SK-N-MC (cell line): ENCODE measurements around the gene RGS21.
A peak's percentile ranks its signal among the peaks of the same experiment; 100 is the strongest.
"Not testable (repeated sequence)": the region's sequence is repeated elsewhere in the genome, so short reads cannot be mapped to it uniquely, and the experiment has no call there.

Source experiments
- DNase-seq: peaks from one replicate; pipeline ENCODE4 v3.0.0-alpha.2; 2011; ENCODE audit warnings: low read depth, low spot score
- H3K27ac ChIP-seq: fragments of 200-600 bp; sonication (generic); 2 replicates; pipeline ENCODE4 v1.5.1; 2016; ENCODE audit warnings: mixed run types
- H3K36me3 ChIP-seq: fragments of 200-600 bp; sonication (generic); 2 replicates; pipeline ENCODE4 v1.6.1; 2017; ENCODE audit warnings: antibody characterized with exemption, low read length, mixed read lengths; ENCODE audit not compliant: insufficient read depth
- H3K4me3 ChIP-seq: fragments of 200-600 bp; sonication (generic); 2 replicates; pipeline ENCODE4 v1.5.1; 2016
- H3K9ac ChIP-seq: fragments of 200-600 bp; sonication (generic); 2 replicates; pipeline ENCODE4 v1.8.0; 2017; ENCODE audit warnings: mixed run types, mixed read lengths; ENCODE audit not compliant: insufficient read length
- H3K9me3 ChIP-seq: fragments of 200-600 bp; sonication (generic); 2 replicates; pipeline ENCODE4 v1.6.1; 2017; ENCODE audit warnings: low read depth, mild to moderate bottlenecking, antibody characterized with exemption, low read length, moderate library complexity, mixed read lengths
- EZH2 ChIP-seq: fragments of 200-600 bp; sonication (generic); IDR thresholded peaks from one replicate; pipeline ENCODE4 v1.6.1; 2017; ENCODE audit warnings: antibody characterized with exemption
- FOXP2 ChIP-seq: optimal IDR thresholded peaks from 2 replicates; pipeline ENCODE3; 2011; ENCODE audit warnings: mild to moderate bottlenecking, moderate library complexity; ENCODE audit not compliant: insufficient read depth; ENCODE audit errors: extremely low read length, control extremely low read depth
- POLR2AphosphoS5 ChIP-seq: IDR thresholded peaks from 2 replicates; pipeline ENCODE4 v1.6.1; 2012; ENCODE audit warnings: mild to moderate bottlenecking, low read depth, low read length, borderline replicate concordance

The RGS21 gene

DNA sequence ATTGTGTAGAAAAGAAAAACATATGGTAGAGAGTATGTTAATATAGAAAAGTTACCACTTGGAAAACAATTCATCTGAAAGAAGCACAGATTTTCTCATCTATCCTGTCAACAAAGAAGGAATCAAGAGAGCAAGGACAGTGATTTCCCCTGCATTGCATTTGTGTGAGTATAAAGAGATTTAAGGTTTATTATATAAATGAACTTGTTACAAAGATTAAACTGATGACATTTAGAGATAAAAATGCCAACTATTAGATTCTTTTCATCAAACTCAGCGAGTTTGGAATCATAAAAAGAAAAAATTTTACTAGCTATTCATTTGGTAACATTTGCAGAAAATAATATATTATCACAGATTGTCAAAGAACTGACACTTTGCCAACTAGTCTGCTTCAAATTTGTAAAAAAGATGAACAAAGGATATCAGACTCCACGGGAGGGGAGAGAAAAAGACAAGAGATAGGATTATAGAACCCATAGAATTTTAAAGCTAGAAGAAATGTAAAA lies at the start of gene RGS21:
Gene RGS21, plus strand, starts transcription at position 51 of the 509 bp plus-strand sequence. CDS start 26,045 bp downstream, outside the sequence.
- Histone ChIP-seq H3K27ac (peak within 1 kb of the TSS; percentile 70), H3K9ac (no peak within 1 kb of the TSS), H3K36me3 (no peaks in the 10 kb centered on the region), H3K9me3 (no peaks in the 10 kb centered on the region), H3K4me3 (peak within 1 kb of the TSS; percentile 39)
- no peak for TF ChIP-seq EZH2
- TF ChIP-seq FOXP2: no peak
- TF ChIP-seq POLR2AphosphoS5: no peak
- DNase-seq: peak; percentile 26

DNA sequence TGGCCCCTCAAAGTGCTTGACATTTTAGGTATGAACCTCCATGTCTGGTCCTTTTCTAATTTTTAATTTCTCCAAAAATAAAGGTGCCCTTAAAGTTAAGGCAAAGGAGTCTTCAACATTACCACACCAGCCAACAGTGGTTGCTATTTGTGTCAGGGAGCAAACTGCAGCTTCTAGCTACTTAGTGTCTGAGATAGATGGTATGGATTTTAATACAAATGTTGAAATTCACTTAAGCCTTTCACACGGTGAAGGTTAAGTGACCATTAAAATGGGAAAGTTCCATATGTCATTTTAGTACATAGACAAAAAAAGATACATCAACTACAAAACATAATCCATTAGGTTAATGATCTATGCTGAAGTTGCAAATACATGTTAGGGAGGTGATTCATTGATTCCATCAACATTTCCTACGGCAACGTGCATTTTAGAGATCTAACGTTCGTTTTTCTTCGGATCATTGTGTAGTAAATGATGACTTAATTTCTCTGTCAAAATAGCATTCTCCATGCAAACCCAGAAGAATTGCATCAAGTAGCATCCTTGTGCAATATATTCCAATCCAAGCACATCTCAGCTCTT lies 48.2 kb upstream of the RGS21 start:
- Histone ChIP-seq H3K36me3 (no peaks in the 10 kb centered on the region), H3K9me3 (no peaks in the 10 kb centered on the region), H3K27ac (no peak overlapping the region), H3K9ac (no peak overlapping the region), H3K4me3 (no peak overlapping the region)
- no peak for TF ChIP-seq EZH2
- no peak for TF ChIP-seq POLR2AphosphoS5
- TF ChIP-seq FOXP2: no peak
- DNase-seq: no peak

DNA sequence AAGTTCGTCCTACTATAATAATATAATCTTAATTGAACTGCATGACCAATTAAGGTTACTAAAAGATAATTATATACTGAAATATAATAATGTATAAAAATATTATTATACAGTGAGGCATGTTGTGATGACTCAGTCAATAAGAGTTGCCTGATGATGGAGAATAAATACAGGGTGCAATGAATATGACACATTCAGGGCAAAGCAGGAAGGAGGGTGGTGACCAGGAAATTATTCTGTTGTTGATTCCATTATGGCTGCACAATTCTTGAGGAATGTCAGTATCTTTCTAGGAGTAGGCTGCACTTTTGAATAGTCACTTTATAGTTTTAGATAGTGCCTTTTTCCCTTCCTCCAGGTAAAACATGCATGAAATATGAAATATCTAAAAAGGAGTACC lies 46.4 kb upstream of the RGS21 start:
- DNase-seq: no peak
- no peak overlapping the region for H3K27ac ChIP-seq
- no peaks in the 10 kb centered on the region for H3K36me3 ChIP-seq
- no peak overlapping the region for H3K4me3 ChIP-seq
- H3K9me3 ChIP-seq: no peaks in the 10 kb centered on the region
- H3K9ac ChIP-seq: no peak overlapping the region
- TF ChIP-seq FOXP2 (no peak), POLR2AphosphoS5 (no peak), EZH2 (no peak)

DNA sequence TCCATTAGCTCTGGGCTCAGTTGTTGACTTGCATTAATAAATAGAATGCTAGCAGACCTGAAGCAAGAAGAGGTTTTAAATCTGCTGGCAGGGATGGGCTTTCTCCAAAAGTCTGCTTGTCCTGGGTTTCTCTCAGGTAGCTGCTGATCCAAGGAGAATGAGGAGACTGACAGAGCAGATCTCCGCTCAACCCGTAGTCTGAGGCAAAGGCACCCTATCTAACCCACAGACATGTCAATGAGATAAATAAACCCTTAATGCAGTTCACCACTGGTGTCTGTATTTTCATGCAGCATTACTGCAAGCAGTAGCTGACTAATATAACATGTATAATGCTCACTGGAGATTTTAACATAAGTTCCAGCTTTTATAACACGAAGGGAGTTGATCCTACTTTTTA lies 44.1 kb upstream of the RGS21 start:
- DNase-seq: no peak
- Histone ChIP-seq H3K36me3 (no peaks in the 10 kb centered on the region), H3K9me3 (no peaks in the 10 kb centered on the region), H3K9ac (no peak overlapping the region), H3K4me3 (no peak overlapping the region), H3K27ac (no peak overlapping the region)
- no peak for TF ChIP-seq FOXP2
- no peak for TF ChIP-seq POLR2AphosphoS5
- no peak for TF ChIP-seq EZH2

DNA sequence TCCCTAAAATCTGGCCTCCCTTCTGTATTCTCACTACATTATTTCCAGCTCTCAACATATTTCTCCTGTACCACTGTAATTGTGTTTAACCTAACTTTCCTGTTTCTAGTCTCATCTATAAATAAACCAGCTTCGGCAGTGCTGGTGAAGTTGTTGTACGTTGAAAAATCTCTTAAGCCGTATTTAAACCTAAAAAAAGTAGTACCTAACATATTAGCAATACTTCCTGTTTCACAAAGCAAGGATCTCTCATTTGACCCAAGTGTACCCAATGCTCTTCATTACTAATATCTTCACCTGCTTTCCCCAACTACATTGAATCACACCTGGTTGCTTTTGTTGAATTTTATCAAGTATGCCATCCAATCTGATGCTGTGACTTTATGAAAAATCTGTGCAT lies 42.2 kb upstream of the RGS21 start:
- TF ChIP-seq POLR2AphosphoS5 (no peak), FOXP2 (no peak), EZH2 (no peak)
- no peak for DNase-seq
- no peak overlapping the region for H3K9ac ChIP-seq
- no peak overlapping the region for H3K4me3 ChIP-seq
- H3K27ac ChIP-seq: no peak overlapping the region
- H3K9me3 ChIP-seq: no peaks in the 10 kb centered on the region
- no peaks in the 10 kb centered on the region for H3K36me3 ChIP-seq

DNA sequence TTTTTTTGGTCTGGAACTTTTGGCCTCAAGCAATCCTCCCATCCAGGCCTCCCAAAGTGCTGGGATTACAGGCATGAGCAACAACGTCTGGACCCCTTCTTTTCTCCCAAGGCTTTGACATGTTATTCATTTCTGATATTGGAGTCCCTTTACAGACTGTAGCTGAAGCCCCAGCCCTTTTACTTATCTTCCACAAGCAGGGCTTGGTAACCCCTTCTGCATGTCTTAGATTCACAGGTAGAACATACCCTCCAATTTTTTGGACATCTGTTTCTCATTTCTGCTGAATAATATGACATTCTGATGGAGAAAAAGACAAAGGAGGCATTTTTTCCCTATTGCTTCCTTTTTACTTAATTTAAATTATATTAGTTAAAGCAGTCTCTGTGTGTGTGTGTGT lies 39.2 kb upstream of the RGS21 start:
- no peak overlapping the region for H3K27ac ChIP-seq
- H3K36me3 ChIP-seq: no peaks in the 10 kb centered on the region
- no peak for DNase-seq
- peaks cover 8% of the 10 kb centered on the region; the same call in 1 of the 2 replicates for H3K9me3 ChIP-seq
- TF ChIP-seq EZH2: no peak
- no peak for TF ChIP-seq POLR2AphosphoS5
- no peak for TF ChIP-seq FOXP2
- H3K4me3 ChIP-seq: no peak overlapping the region
- H3K9ac ChIP-seq: no peak overlapping the region

DNA sequence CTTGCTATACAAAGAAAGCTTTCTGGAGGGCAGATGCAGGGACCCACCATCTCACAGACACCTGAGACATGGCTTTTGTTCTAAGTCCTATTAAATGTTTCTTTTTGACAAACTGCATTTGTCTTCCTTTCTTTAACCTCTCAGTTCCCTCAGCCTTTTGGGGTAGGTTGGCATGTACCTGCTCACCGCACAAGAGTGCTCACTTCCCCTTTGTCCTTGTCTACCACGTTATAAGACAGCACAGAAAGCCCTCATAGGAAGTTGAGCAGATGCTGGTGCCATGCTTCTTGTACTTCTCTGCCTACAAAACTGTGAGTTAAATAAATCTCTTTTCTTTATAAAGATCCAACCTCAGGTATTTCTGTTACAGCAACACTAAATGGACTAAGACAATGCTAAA lies 31.9 kb upstream of the RGS21 start:
- no peaks in the 10 kb centered on the region for H3K36me3 ChIP-seq
- no peak overlapping the region for H3K9ac ChIP-seq
- no peak overlapping the region for H3K27ac ChIP-seq
- no peak for TF ChIP-seq EZH2
- TF ChIP-seq FOXP2: no peak
- no peak for TF ChIP-seq POLR2AphosphoS5
- H3K4me3 ChIP-seq: no peak overlapping the region
- DNase-seq: no peak
- H3K9me3 ChIP-seq: peaks cover 20% of the 10 kb centered on the region; the same call in 1 of the 2 replicates

- Histone ChIP-seq H3K36me3 (no peaks in the 10 kb centered on the region), H3K27ac (no peak overlapping the region), H3K9me3 (no peaks in the 10 kb centered on the region), H3K9ac (no peak overlapping the region), H3K4me3 (no peak overlapping the region)
- TF ChIP-seq POLR2AphosphoS5 (no peak), FOXP2 (no peak), EZH2 (no peak)
- no peak for DNase-seq
Measured at GRCh38 chr1:192303029-192303428, 13.8 kb upstream of the RGS21 start.

DNA sequence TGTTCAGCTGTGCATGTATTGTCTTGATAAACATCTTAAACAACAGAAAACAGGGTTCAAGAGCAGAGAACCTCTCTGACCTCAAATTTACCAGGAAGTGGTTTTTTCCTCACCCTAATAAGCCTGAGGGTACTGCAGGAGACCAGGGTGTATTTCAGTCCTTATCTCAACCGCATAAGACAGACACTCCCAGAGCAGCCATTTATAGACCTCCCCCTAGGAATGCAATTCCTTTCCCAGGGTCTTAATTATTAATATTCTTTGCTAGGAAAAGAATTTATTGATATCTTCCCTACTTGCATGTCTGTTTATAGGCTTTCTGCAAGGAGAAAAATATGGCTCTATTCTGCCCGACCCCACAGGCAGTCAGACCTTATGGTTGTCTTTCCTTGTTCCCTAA lies 8.5 kb upstream of the RGS21 start:
- not testable (repeated sequence) for H3K4me3 ChIP-seq, H3K36me3 ChIP-seq, H3K9ac ChIP-seq, H3K27ac ChIP-seq, DNase-seq, H3K9me3 ChIP-seq
